Mesendoderm (in vitro differentiated cells): ENCODE measurements around the gene DCDC2C.

ENCODE experiments used
- DNase-seq: peaks from one replicate; pipeline ENCODE4 v3.0.0; 2013
- H2AK5ac ChIP-seq: 2 replicates; pipeline ENCODE4 v1.6.1; 2013; ENCODE audit warnings: low read length, inconsistent platforms
- H2BK120ac ChIP-seq: 2 replicates; pipeline ENCODE4 v1.6.1; 2013; ENCODE audit warnings: low read depth, mild to moderate bottlenecking, low read length, moderate library complexity, mixed read lengths
- H2BK15ac ChIP-seq: replicated peaks from 2 replicates; pipeline ENCODE4 v1.6.1; 2013; ENCODE audit warnings: low read depth, mild to moderate bottlenecking, moderate library complexity
- H2BK5ac ChIP-seq: 2 replicates; pipeline ENCODE4 v1.6.1; 2013; ENCODE audit warnings: low read length, inconsistent platforms
- H3K18ac ChIP-seq: 2 replicates; pipeline ENCODE4 v1.6.1; 2013; ENCODE audit warnings: mild to moderate bottlenecking, low read length, mixed read lengths
- H3K23ac ChIP-seq: one replicate; pipeline ENCODE4 v1.6.1; 2013; ENCODE audit warnings: low read length
- H3K27ac ChIP-seq: 2 replicates; pipeline ENCODE4 v1.5.1; 2013; ENCODE audit warnings: low read depth, mild to moderate bottlenecking, inconsistent platforms, low read length, moderate library complexity
- H3K27me3 ChIP-seq: 2 replicates; pipeline ENCODE4 v1.6.1; 2013; ENCODE audit warnings: low read length, control low read depth, mild to moderate bottlenecking, inconsistent platforms; ENCODE audit not compliant: insufficient read depth, poor library complexity
- H3K36me3 ChIP-seq: 2 replicates; pipeline ENCODE4 v1.6.1; 2013; ENCODE audit warnings: low read length, inconsistent platforms; ENCODE audit not compliant: control insufficient read depth, insufficient read depth
- H3K4ac ChIP-seq: one replicate; pipeline ENCODE4 v1.6.1; 2013; ENCODE audit warnings: low read depth, mild to moderate bottlenecking, low read length, moderate library complexity
- H3K4me1 ChIP-seq: 2 replicates; pipeline ENCODE4 v1.6.1; 2013; ENCODE audit warnings: low read depth, low read length, inconsistent platforms; ENCODE audit not compliant: control insufficient read depth
- H3K4me2 ChIP-seq: 2 replicates; pipeline ENCODE4 v1.6.1; 2013; ENCODE audit warnings: low read length
- H3K4me3 ChIP-seq: 2 replicates; pipeline ENCODE4 v1.5.1; 2013; ENCODE audit warnings: mild to moderate bottlenecking, low read length
- H3K56ac ChIP-seq: one replicate; pipeline ENCODE4 v1.6.1; 2013; ENCODE audit warnings: low read length
- H3K79me1 ChIP-seq: 2 replicates; pipeline ENCODE4 v1.6.1; 2013; ENCODE audit warnings: low read length, inconsistent platforms
- H3K79me2 ChIP-seq: 2 replicates; pipeline ENCODE4 v1.6.1; 2013; ENCODE audit warnings: mild to moderate bottlenecking, low read length; ENCODE audit not compliant: control insufficient read depth, insufficient read depth
- H3K9ac ChIP-seq: 2 replicates; pipeline ENCODE4 v1.6.1; 2013; ENCODE audit warnings: low read length, inconsistent platforms
- H4K5ac ChIP-seq: one replicate; pipeline ENCODE4 v1.6.1; 2013; ENCODE audit warnings: low read length
- H4K8ac ChIP-seq: one replicate; pipeline ENCODE4 v1.6.1; 2013; ENCODE audit warnings: low read depth, mild to moderate bottlenecking, control low read depth, low read length, moderate library complexity
- WGBS: extraction: QIAGEN DNeasy Blood & Tissue Kit; methylation state at CpG from one replicate; pipeline ENCODE4 v1.1.7; 2013; ENCODE audit warnings: low lambda C conversion rate, missing lambda C conversion rate; ENCODE audit not compliant: insufficient coverage; ENCODE audit errors: extremely low coverage; 5-methylcytosine and 5-hydroxymethylcytosine counted together

The DCDC2C gene

GRCh38 chr2:3725458-3726250 is 22.3 kb downstream of the DCDC2C start:
- H2AK5ac ChIP-seq, result no peak overlapping the region
- H4K8ac ChIP-seq, result no peak overlapping the region
- H4K5ac ChIP-seq, result no peak overlapping the region
- H3K27ac ChIP-seq, result no peak overlapping the region
- no peak overlapping the region for H3K4me2 ChIP-seq
- H3K27me3 ChIP-seq, result no peaks in the 10 kb centered on the region
- H3K79me1 ChIP-seq, result no peaks in the 10 kb centered on the region
- no peaks in the 10 kb centered on the region for H3K36me3 ChIP-seq
- no peak for DNase-seq
- no peak overlapping the region for H3K4ac ChIP-seq
- no CpG with 5 or more reads among the region's 23 CpGs for WGBS
- H3K4me1 ChIP-seq, result no peaks in the 10 kb centered on the region
- no peak overlapping the region for H3K9ac ChIP-seq
- no peak overlapping the region for H3K23ac ChIP-seq
- no peaks in the 10 kb centered on the region for H3K79me2 ChIP-seq
- no peak overlapping the region for H2BK15ac ChIP-seq
- no peak overlapping the region for H3K18ac ChIP-seq
- no peak overlapping the region for H3K56ac ChIP-seq
- no peak overlapping the region for H2BK5ac ChIP-seq
- H2BK120ac ChIP-seq, result no peak overlapping the region
- no peak overlapping the region for H3K4me3 ChIP-seq

GRCh38 chr2:3726511-3726910 is 23.1 kb downstream of the DCDC2C start:
- no peak overlapping the region for H2BK15ac ChIP-seq
- WGBS, result no CpG with 5 or more reads among the region's 10 CpGs
- no peak overlapping the region for H3K27ac ChIP-seq
- H3K4ac ChIP-seq, result no peak overlapping the region
- no peaks in the 10 kb centered on the region for H3K36me3 ChIP-seq
- H3K4me1 ChIP-seq, result no peaks in the 10 kb centered on the region
- H4K5ac ChIP-seq, result no peak overlapping the region
- H3K27me3 ChIP-seq, result no peaks in the 10 kb centered on the region
- H4K8ac ChIP-seq, result no peak overlapping the region
- H2AK5ac ChIP-seq, result no peak overlapping the region
- DNase-seq, result no peak
- H3K18ac ChIP-seq, result no peak overlapping the region
- no peak overlapping the region for H2BK5ac ChIP-seq
- no peak overlapping the region for H3K4me3 ChIP-seq
- H3K56ac ChIP-seq, result no peak overlapping the region
- no peaks in the 10 kb centered on the region for H3K79me1 ChIP-seq
- no peak overlapping the region for H3K23ac ChIP-seq
- no peak overlapping the region for H3K4me2 ChIP-seq
- H3K9ac ChIP-seq, result no peak overlapping the region
- no peak overlapping the region for H2BK120ac ChIP-seq
- no peaks in the 10 kb centered on the region for H3K79me2 ChIP-seq

- H3K36me3 ChIP-seq, result no peaks in the 10 kb centered on the region
- H3K4ac ChIP-seq, result no peak overlapping the region
- H3K4me2 ChIP-seq, result peak overlapping the region; percentile 85
- no peak overlapping the region for H2AK5ac ChIP-seq
- no peak overlapping the region for H4K5ac ChIP-seq
- no peak overlapping the region for H3K23ac ChIP-seq
- H3K27ac ChIP-seq, result no peak overlapping the region
- H2BK5ac ChIP-seq, result no peak overlapping the region
- no peak overlapping the region for H3K18ac ChIP-seq
- H4K8ac ChIP-seq, result no peak overlapping the region
- H2BK120ac ChIP-seq, result no peak overlapping the region
- peak overlapping the region; percentile 88 for H3K56ac ChIP-seq
- no peaks in the 10 kb centered on the region for H3K79me2 ChIP-seq
- H3K9ac ChIP-seq, result peak overlapping the region; percentile 65
- no peaks in the 10 kb centered on the region for H3K79me1 ChIP-seq
- H3K27me3 ChIP-seq, result no peaks in the 10 kb centered on the region
- H3K4me3 ChIP-seq, result no peak overlapping the region
- no CpG with 5 or more reads among the region's 12 CpGs for WGBS
- no peaks in the 10 kb centered on the region for H3K4me1 ChIP-seq
- DNase-seq, result peak; percentile 86
- no peak overlapping the region for H2BK15ac ChIP-seq
Observed at GRCh38 chr2:3727397-3728045, 24.1 kb downstream of the DCDC2C start.

- no peak overlapping the region for H2AK5ac ChIP-seq
- no peak overlapping the region for H2BK15ac ChIP-seq
- no peak overlapping the region for H4K5ac ChIP-seq
- H3K4ac ChIP-seq, result no peak overlapping the region
- no peak overlapping the region for H2BK120ac ChIP-seq
- H3K79me1 ChIP-seq, result no peaks in the 10 kb centered on the region
- H3K4me2 ChIP-seq, result peak overlapping the region; percentile 85
- H3K36me3 ChIP-seq, result no peaks in the 10 kb centered on the region
- H2BK5ac ChIP-seq, result peak overlapping the region; percentile 65
- no peaks in the 10 kb centered on the region for H3K79me2 ChIP-seq
- no CpG with 5 or more reads among the region's 22 CpGs for WGBS
- no peak overlapping the region for H3K27ac ChIP-seq
- H3K9ac ChIP-seq, result peak overlapping the region; percentile 65
- H3K18ac ChIP-seq, result no peak overlapping the region
- H3K4me3 ChIP-seq, result no peak overlapping the region
- no peaks in the 10 kb centered on the region for H3K27me3 ChIP-seq
- peak overlapping the region; percentile 88 for H3K56ac ChIP-seq
- peak; percentile 70 for DNase-seq
- H3K4me1 ChIP-seq, result no peaks in the 10 kb centered on the region
- H4K8ac ChIP-seq, result no peak overlapping the region
- H3K23ac ChIP-seq, result no peak overlapping the region
Observed at GRCh38 chr2:3728104-3729054, 25.0 kb downstream of the DCDC2C start.

- Histone ChIP-seq H4K5ac (no peak overlapping the region), H3K4me1 (no peaks in the 10 kb centered on the region), H3K23ac (no peak overlapping the region), H2AK5ac (no peak overlapping the region), H3K79me1 (no peaks in the 10 kb centered on the region), H2BK15ac (no peak overlapping the region), H2BK120ac (no peak overlapping the region), H3K4me2 (no peak overlapping the region), H3K4me3 (no peak overlapping the region), H2BK5ac (no peak overlapping the region), H4K8ac (no peak overlapping the region), H3K79me2 (no peaks in the 10 kb centered on the region), H3K27ac (no peak overlapping the region), H3K56ac (no peak overlapping the region), H3K27me3 (no peaks in the 10 kb centered on the region), H3K36me3 (no peaks in the 10 kb centered on the region), H3K4ac (no peak overlapping the region), H3K9ac (no peak overlapping the region), H3K18ac (no peak overlapping the region)
- no peak for DNase-seq
- WGBS, result no CpG with 5 or more reads among the region's 8 CpGs
Observed at GRCh38 chr2:3729055-3729448, 25.7 kb downstream of the DCDC2C start.
